Endothelial cell of umbilical vein (primary cell): ENCODE measurements around the gene LRRC43. TPM values are rescaled to one million over a fixed set of nuclear protein-coding genes. Genes with fewer than 3 reads are reported as not detected.

Experiments
- BruUV-seq: library from RNA; stranded (reverse); fragments of 400-500 nt; replicated peaks from 2 replicates; lab custom pipeline; 2021; lab: Mats Ljungman, UMichigan
- CTCF ChIA-PET: fragments of 300-600, 350-600 bp; sonication (Branson Sonifier 250); formaldehyde crosslinking; loops from one replicate; lab custom pipeline; 2021; ENCODE audit warnings: antibody characterized with exemption, inconsistent platforms; lab: Charles Lee
- POLR2A ChIA-PET: fragments of 300-600, 350-600 bp; sonication (Branson Sonifier 250); formaldehyde crosslinking; loops from one replicate; lab custom pipeline; 2021; ENCODE audit warnings: antibody characterized with exemption, inconsistent platforms; lab: Charles Lee
- DNase-seq: peaks from one replicate; pipeline ENCODE4 v3.0.0-alpha.2; 2011; ENCODE audit warnings: low read depth, low spot score
- FAIRE-seq: peaks from 2 replicates; lab custom pipeline; 2011; peaks lifted over from hg19 to GRCh38; lab: Jason Lieb, UNC
- H2AFZ ChIP-seq: 2 replicates; pipeline ENCODE4 v1.6.0; 2012; ENCODE audit warnings: low read depth, low read length, control low read depth, inconsistent platforms
- H3K27ac ChIP-seq: 2 replicates; pipeline ENCODE4 v1.5.1; 2011; ENCODE audit warnings: low read depth, mild to moderate bottlenecking, control low read depth, low read length, moderate library complexity; ENCODE audit not compliant: insufficient read depth
- H3K27me3 ChIP-seq, 2 experiments: 2 replicates each; pipeline versions ENCODE4 v1.6.0 to v1.6.1; 2011; ENCODE audit warnings: low read length in 2 of 2, mixed read lengths in 1 of 2; ENCODE audit not compliant: control insufficient read depth in 2 of 2, insufficient read depth in 2 of 2
- H3K36me3 ChIP-seq, 2 experiments: 2 replicates in 1 of 2; 3 replicates in 1 of 2; pipeline ENCODE4 v1.5.1; 2011; ENCODE audit warnings: low read length in 2 of 2, mild to moderate bottlenecking in 1 of 2, moderate library complexity in 1 of 2; ENCODE audit not compliant: control insufficient read depth in 2 of 2, insufficient read depth in 2 of 2; ENCODE audit errors: extremely low read depth in 1 of 2
- H3K4me1 ChIP-seq: 3 replicates; pipeline ENCODE4 v1.5.1; 2011; ENCODE audit warnings: mild to moderate bottlenecking, low read length; ENCODE audit not compliant: control insufficient read depth, insufficient read depth; ENCODE audit errors: extremely low read depth
- H3K4me2 ChIP-seq: 2 replicates; pipeline ENCODE4 v1.6.1; 2011; ENCODE audit warnings: low read length, control low read depth, mixed read lengths; ENCODE audit not compliant: insufficient read depth
- H3K4me3 ChIP-seq, 3 experiments: fragments of 200-600 bp in 1 of 3; sonication (generic), shearing (Covaris generic) in 1 of 3; replicated peaks in 1 of 3; 2 replicates each; pipeline ENCODE4 v1.5.1; 2011 to 2016; ENCODE audit warnings: control low read depth in 3 of 3, low read length in 3 of 3, mild to moderate bottlenecking in 2 of 3, inconsistent platforms in 1 of 3, low read depth in 1 of 3, moderate library complexity in 1 of 3; ENCODE audit not compliant: insufficient read depth in 1 of 3
- H3K79me2 ChIP-seq: 2 replicates; pipeline ENCODE4 v1.6.0; 2012; ENCODE audit warnings: low read length, inconsistent platforms; ENCODE audit not compliant: control insufficient read depth, insufficient read depth
- H3K9ac ChIP-seq: replicated peaks from 2 replicates; pipeline ENCODE3; 2011; ENCODE audit warnings: low read length, control low read depth; ENCODE audit not compliant: insufficient read depth; ENCODE audit errors: extremely low read depth
- H3K9me1 ChIP-seq: replicated peaks from 3 replicates; pipeline ENCODE4 v1.6.0; 2011; ENCODE audit warnings: mild to moderate bottlenecking, low read length; ENCODE audit not compliant: control insufficient read depth, insufficient read depth; ENCODE audit errors: extremely low read depth
- H3K9me3 ChIP-seq: replicated peaks from 2 replicates; pipeline ENCODE4 v1.5.1; 2012; ENCODE audit warnings: low read length, inconsistent platforms; ENCODE audit not compliant: control insufficient read depth, insufficient read depth
- H4K20me1 ChIP-seq: replicated peaks from 2 replicates; pipeline ENCODE3; 2011; ENCODE audit warnings: mild to moderate bottlenecking, low read length; ENCODE audit not compliant: control insufficient read depth, insufficient read depth; ENCODE audit errors: extremely low read depth
- EZH2 ChIP-seq: IDR thresholded peaks from 2 replicates; pipeline ENCODE4 v1.6.1; 2012; ENCODE audit warnings: borderline replicate concordance, low read depth, mild to moderate bottlenecking, moderate library complexity, low read length, inconsistent platforms; ENCODE audit not compliant: severe bottlenecking
- FOS ChIP-seq: IDR thresholded peaks from 2 replicates; pipeline ENCODE4 v1.6.1; 2011; ENCODE audit warnings: mild to moderate bottlenecking, low read length, moderate library complexity, borderline replicate concordance; ENCODE audit not compliant: insufficient read depth
- GATA2 ChIP-seq: IDR thresholded peaks from 2 replicates; pipeline ENCODE4 v1.7.0; 2011; ENCODE audit warnings: low read depth, mild to moderate bottlenecking, moderate library complexity, mixed read lengths, low read length; ENCODE audit not compliant: insufficient read length, insufficient read depth
- JUN ChIP-seq: IDR thresholded peaks from 2 replicates; pipeline ENCODE4 v1.6.1; 2011; ENCODE audit warnings: borderline replicate concordance, low read depth; ENCODE audit not compliant: insufficient read length, insufficient read depth
- MAX ChIP-seq: IDR thresholded peaks from 2 replicates; pipeline ENCODE4 v1.6.1; 2011; ENCODE audit not compliant: insufficient read depth, insufficient read length
- MYC ChIP-seq: IDR thresholded peaks from one replicate; pipeline ENCODE4 v1.6.1; 2011; ENCODE audit warnings: mild to moderate bottlenecking, low read depth, low read length
- POLR2A ChIP-seq: IDR thresholded peaks from 2 replicates; pipeline ENCODE4 v1.6.1; 2012; ENCODE audit warnings: low read depth, mild to moderate bottlenecking, control low read depth, low read length
- POLR2AphosphoS5 ChIP-seq: IDR thresholded peaks from 2 replicates; pipeline ENCODE4 v1.6.1; 2012; ENCODE audit warnings: low read depth, mild to moderate bottlenecking, control low read depth, low read length, moderate library complexity; ENCODE audit not compliant: insufficient read depth
- dilution Hi-C: fragments of 300-500 bp; cut with MboI; formaldehyde crosslinking; loops from one replicate; pipeline ENCODE4 v1.15.0; 2019; ENCODE audit warnings: low sequenced_read_pairs; ENCODE audit not compliant: extremely low pct_ligation_motif_present
- intact Hi-C: fragments of 100-400 bp; cut with micrococcal nuclease; formaldehyde crosslinking; loops from one replicate; pipeline ENCODE4 v1.10.0; 2022
- polyA plus RNA-seq, 4 experiments: library from polyadenylated mRNA; depleted of rRNA in 3 of 4; stranded (reverse) in 3 of 4; unstranded in 1 of 4; fragments of >200 nt; gene quantifications; 2 replicates each; pipeline versions ENCODE4 v1.2.1 to v1.2.3, GENCODE V29; 2011 to 2012; ENCODE audit warnings: missing spikeins in 1 of 4
- total RNA-seq: library from RNA; stranded (reverse); gene quantifications from 2 replicates; pipeline ENCODE4 v1.2.3, GENCODE V29; 2021
- TF ChIP-seq, protein P1 (sequence below), 2 donors: IDR thresholded peaks; 1 replicate in 1 of 2; 2 replicates in 1 of 2; pipeline ENCODE4 v1.5.1; 2011; ENCODE audit warnings: low read length in 2 of 2, mild to moderate bottlenecking in 2 of 2, moderate library complexity in 2 of 2, control low read depth in 1 of 2, inconsistent platforms in 1 of 2, low read depth in 1 of 2; ENCODE audit not compliant: insufficient read depth in 1 of 2; ENCODE audit errors: extremely low read depth in 1 of 2

The LRRC43 gene
- total and polyA plus RNA-seq, 2 donors (not counting 3 experiments of a cell fraction or from before 2014, with no cell fraction given), result 3.1 to 3.4 TPM

DNA sequence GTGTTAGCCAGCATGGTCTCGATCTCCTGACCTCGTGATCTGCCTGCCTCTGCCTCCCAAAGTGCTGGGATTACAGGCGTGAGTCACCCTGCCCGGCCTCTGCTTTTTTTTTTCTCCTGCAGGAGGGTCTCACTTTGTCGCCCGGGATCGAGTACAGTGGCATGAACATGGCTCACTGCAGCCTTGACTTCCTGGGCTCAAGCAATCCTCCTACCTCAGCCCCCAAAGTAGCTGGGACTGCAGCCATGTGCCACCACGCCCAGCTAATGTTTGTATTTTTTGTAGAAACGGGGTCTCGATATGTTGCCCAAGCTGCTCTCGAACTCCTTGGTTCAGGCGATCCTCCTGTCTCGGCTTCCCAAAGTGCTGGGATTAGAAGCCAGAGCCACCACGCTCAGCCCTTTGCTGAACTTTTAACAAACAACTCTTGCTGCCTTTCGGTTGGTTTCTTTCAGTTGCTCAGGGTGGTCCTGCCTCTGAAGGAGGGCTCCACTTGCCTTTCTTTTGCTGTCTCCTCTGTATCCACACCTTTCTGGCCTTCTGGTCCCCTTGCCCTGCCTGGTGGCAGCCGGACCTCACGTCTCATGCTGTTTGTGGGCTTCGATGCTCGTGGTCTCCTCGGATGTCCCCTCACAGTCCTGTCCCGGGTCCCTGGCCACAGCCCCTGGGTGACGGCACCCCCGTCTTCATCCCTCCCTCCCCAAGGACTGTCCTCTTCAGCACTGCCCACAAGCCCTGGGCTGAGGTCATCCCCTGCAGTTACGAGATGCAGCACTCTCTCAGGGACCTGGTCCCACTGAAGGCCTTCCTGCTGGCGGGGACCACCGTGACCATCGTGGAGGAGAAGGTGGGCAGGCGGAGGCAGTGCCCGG lies 16.8 kb downstream of the LRRC43 start:
- no peak overlapping the region for H3K4me2 ChIP-seq
- ChIA-PET CTCF (no interaction called here), POLR2A (no interaction called here)
- peaks cover 3 to 12% of the 10 kb centered on the region in 2 experiments for H3K27me3 ChIP-seq
- FAIRE-seq (no peak), DNase-seq (no peak)
- dilution Hi-C loops (no loop called here), intact Hi-C loops (no loop called here)
- H3K36me3 ChIP-seq, result no peaks in the 10 kb centered on the region
- H3K79me2 ChIP-seq, result no peaks in the 10 kb centered on the region
- no TSS peak for BruUV-seq
- no peaks in the 10 kb centered on the region for H4K20me1 ChIP-seq
- H3K27ac ChIP-seq, result no peak overlapping the region
- H3K4me3 ChIP-seq, result no peak overlapping the region
- no peaks in the 10 kb centered on the region for H3K9me3 ChIP-seq
- H3K4me1 ChIP-seq, result peaks cover 8% of the 10 kb centered on the region
- no peak for TF ChIP-seq GATA2
- TF ChIP-seq FOS, result no peak
- no peak for TF ChIP-seq POLR2A
- TF ChIP-seq EZH2, result no peak
- TF ChIP-seq POLR2AphosphoS5, result no peak
- no peak for TF ChIP-seq MAX
- no peak for TF ChIP-seq MYC
- no peak for TF ChIP-seq JUN
- TF ChIP-seq, protein P1, sequence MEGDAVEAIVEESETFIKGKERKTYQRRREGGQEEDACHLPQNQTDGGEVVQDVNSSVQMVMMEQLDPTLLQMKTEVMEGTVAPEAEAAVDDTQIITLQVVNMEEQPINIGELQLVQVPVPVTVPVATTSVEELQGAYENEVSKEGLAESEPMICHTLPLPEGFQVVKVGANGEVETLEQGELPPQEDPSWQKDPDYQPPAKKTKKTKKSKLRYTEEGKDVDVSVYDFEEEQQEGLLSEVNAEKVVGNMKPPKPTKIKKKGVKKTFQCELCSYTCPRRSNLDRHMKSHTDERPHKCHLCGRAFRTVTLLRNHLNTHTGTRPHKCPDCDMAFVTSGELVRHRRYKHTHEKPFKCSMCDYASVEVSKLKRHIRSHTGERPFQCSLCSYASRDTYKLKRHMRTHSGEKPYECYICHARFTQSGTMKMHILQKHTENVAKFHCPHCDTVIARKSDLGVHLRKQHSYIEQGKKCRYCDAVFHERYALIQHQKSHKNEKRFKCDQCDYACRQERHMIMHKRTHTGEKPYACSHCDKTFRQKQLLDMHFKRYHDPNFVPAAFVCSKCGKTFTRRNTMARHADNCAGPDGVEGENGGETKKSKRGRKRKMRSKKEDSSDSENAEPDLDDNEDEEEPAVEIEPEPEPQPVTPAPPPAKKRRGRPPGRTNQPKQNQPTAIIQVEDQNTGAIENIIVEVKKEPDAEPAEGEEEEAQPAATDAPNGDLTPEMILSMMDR (IDR thresholded peaks at IDR 0.05; ENCODE audit: extremely low read depth in 1 of 2, insufficient read depth in 1 of 2, low read depth in 1 of 2, low read length in 2 of 2), result no peak
- no peak overlapping the region for H2AFZ ChIP-seq
- H3K9me1 ChIP-seq, result no peaks in the 10 kb centered on the region
- no peak overlapping the region for H3K9ac ChIP-seq
